HG03432 (cell line): ENCODE measurements around the gene ASZ1.

ENCODE experiments used
- ATAC-seq: cut with Tn5 transposase; IDR thresholded peaks from one replicate; pipeline ENCODE4 v1.9.1; 2021; ENCODE audit warnings: mild to moderate bottlenecking, moderate library complexity; ENCODE audit not compliant: unreplicated experiment

The ASZ1 gene

DNA sequence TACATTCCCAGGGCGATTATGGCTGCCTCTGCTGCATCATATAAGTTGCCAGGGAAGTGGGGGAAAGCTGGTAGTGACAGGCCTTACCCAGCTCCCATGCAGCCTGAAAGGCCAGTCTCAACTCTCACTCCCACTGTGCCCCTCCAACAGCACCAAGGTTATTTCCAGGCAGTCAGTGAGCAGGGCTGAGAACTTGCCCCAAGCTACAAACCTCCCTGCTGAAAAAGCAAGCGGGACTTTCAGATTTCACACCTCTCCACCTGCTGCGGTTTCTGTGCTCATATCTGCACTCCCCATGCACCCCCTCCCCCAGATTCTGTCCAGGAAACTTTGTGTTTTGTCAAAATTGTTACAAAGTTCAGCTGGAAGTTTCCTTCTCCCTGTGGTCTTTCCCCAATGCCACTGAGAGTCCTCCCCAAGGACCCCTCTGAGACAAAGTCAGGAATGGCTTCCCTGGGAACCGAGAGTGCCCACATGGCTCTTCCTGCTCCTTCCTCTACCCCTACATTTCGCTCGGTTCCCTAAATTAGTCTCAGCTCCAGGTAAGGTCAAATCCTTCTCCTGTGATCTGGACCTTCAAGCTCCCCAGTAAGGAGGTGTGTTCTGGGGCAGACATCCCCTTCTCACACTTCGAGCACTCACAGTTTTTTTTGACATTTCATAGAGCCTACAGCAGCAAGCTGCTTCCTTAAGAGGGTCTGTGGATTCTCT is 79.2 kb downstream of the ASZ1 start:
- ATAC-seq, result peak; percentile 97

- peak; percentile 30 for ATAC-seq
Observed at GRCh38 chr7:117347480-117347879, 79.8 kb downstream of the ASZ1 start.

- no peak for ATAC-seq
Observed at GRCh38 chr7:117346161-117346560, 81.1 kb downstream of the ASZ1 start.

DNA sequence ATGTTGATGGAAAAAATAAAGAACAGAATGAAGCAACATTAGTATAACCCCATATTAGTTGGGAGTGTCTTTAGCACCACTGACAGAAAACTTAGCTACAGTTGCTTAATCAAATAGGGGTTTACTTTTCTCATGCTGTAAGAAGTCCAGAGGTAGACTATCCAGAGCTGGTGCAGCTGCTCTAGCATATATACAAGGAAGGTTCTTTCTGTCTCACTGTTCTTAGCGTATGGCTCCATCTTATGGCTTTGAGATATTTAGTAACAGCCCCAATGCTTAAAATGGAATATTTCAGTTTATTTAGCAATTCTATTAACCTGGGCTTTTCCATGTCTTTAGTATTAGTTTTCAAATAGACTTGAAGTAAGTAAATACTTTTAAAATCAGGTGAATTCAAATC is 89.3 kb downstream of the ASZ1 start:
- ATAC-seq, result no peak

DNA sequence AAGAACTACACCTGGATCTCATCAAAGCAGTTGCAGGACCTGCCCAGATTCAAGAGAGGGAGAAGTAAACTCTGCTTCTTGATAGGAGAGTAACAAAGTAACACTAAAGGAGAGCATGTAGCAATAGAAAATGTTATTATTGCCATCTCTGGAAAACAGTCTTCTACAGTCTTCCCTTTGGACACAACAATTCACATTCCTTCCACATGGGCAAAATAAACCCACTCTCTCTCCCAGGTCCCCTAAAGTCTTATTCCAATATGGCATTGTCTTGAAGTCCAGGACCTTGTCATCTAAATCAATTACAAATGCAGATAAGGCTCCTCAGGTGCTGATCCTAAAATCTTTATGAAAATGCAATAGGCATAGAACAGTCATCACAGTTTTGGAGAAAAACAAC is 94.1 kb downstream of the ASZ1 start:
- no peak for ATAC-seq

- ATAC-seq, result no peak
Observed at GRCh38 chr7:117332031-117332430, 95.3 kb downstream of the ASZ1 start.

GRCh38 chr7:117325836-117326235 is 101.5 kb downstream of the ASZ1 start:
- no peak for ATAC-seq

DNA sequence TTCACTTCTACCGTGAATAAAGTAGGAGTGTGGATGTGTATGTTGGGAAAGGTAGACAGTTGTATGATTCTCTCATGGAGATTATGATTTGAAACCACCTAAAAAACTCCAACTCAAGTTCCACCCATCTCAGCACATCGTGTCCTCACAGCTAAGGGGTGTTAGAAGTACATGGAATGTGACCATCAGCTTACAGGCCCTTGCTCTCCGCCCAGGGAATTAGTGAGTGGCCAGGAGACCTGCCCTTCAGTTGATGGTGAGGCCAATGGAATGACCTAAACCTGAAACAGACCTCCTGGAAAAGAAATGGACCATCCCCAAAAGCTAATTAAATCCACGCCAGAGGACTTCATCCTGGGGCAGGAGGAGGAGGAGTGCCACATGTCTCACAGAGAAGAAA is 102.3 kb downstream of the ASZ1 start:
- ATAC-seq, result no peak

DNA sequence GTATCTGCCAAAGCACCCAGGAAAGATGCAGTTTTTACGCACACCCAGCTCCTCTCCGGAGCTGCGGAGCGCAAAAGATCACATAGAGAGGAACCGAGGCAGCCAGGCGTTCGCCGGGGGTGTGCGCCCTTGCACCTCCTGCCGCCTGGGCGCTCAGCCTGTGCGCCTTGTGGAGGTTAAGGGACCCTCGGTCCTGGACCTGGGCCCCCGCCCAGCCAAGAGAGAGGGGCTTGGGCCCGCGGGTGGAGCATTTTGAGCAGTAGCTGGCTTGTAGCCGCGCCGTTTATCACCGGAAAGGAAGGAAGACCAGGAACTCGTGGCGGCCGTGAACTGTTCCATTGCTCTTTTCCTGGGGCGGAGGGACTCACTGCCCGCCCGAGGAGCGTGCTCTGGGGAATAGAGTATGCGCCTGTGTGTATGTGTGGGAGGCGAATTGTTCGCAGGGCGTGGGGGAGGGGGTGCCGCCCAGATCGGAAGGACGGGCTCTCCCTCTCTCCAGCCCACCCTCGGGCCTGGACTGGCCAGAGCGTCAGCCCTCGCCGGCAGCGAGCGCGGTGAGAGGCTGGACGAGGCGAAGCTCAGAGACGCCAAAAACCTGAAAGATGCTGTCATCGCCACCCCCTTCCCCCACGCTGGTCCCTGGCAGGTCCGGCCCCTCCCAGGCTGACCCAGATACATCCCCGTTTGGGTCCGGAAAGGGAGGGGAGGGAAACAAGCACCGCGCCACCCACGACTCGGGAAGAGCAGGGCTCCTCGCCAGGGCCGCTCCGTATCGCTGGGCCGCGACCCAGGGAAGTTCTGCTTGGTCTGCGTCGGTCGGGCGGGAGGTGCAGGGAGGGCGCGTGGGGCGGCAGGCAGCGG is 103.2 kb downstream of the ASZ1 start:
- peak; percentile 56 for ATAC-seq

GRCh38 chr7:117323305-117323850 is 103.9 kb downstream of the ASZ1 start:
- peak; percentile 15 for ATAC-seq

DNA sequence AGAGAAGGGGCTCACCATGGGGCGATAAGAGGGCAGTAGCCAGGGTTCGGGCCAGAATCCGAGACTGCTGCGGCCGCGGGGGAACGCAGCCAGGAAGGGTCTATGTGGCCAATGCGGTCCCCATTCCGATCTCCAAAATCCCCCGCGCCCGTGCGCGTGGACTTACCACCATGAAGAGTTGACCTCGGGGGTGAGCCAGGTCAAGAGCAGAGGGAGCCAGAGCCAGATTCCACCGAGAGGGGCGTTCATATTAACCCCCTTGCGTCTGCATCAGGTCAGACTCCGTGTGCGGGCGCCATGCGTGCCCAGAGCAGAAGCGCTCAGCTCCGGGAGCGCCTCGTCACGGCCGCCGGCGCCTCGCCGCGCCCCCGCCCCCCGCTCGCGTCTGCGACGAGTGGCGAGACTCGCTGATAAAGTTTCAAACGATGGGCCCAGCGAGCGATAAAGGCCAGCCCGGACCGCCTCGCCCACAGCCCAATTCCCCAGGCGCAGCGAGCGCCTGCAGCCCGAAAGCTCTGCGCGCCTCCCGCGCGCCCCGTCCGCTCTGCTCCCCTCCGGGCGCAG is 104.5 kb downstream of the ASZ1 start, which contains the start of gene WNT2:
WNT2 (minus strand) TSS at position 318 of the 564 bp plus-strand sequence; CDS start at position 249, 69 bp downstream.
- no peak for ATAC-seq

DNA sequence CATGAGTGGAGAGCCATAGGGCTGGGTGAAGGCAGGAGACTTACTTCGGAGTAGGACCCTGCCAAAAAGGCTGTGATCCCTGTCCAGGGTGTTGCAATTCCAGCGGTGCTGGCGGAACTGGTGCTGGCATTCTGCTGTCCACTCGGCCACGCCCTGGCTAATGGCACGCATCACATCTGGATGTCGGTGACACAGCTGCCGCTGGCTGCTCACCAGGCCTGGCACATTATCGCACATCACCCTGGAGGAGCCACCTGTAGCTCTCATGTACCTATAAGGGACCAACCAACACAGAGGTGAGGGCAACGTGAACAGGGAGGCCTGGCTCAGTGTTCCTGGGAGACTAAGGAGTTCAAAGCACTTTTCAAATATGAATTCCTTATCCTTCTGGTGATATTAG is 106.8 kb downstream of the ASZ1 start:
- no peak for ATAC-seq

GRCh38 chr7:117319181-117319580 is 108.1 kb downstream of the ASZ1 start:
- no peak for ATAC-seq

GRCh38 chr7:117313582-117313981 is 113.7 kb downstream of the ASZ1 start:
- ATAC-seq, result no peak
